WERI-Rb-1 (cell line): ENCODE data around the gene POU6F2.

ENCODE experiments used
- DNase-seq: peaks from one replicate; pipeline ENCODE4 v3.0.0-alpha.2; 2020
- H3K27ac ChIP-seq: fragments of 250-450 bp; sonication (Bioruptor Pico); 2 replicates; pipeline ENCODE4 v1.5.1; 2020; ENCODE audit warnings: mild to moderate bottlenecking, moderate library complexity
- H3K27me3 ChIP-seq: fragments of 250-450 bp; sonication (Bioruptor Pico); 2 replicates; pipeline ENCODE4 v1.5.1; 2021; ENCODE audit warnings: mild to moderate bottlenecking, low read depth, moderate library complexity; ENCODE audit not compliant: insufficient read depth, severe bottlenecking
- H3K36me3 ChIP-seq: fragments of 250-450 bp; sonication (Bioruptor Pico); 2 replicates; pipeline ENCODE4 v1.5.1; 2020; ENCODE audit warnings: mild to moderate bottlenecking, moderate library complexity
- H3K4me3 ChIP-seq: 2 replicates; pipeline ENCODE4 v1.5.1; 2011; ENCODE audit warnings: low read depth, mild to moderate bottlenecking, control low read depth, low read length
- H3K9me3 ChIP-seq: fragments of 250-450 bp; sonication (Bioruptor Pico); 2 replicates; pipeline ENCODE4 v1.5.1; 2021; ENCODE audit warnings: mild to moderate bottlenecking, moderate library complexity; ENCODE audit not compliant: severe bottlenecking
- TF ChIP-seq, protein P1 (sequence below): IDR thresholded peaks from 2 replicates; pipeline ENCODE4 v1.5.1; 2011; ENCODE audit warnings: low read depth, mild to moderate bottlenecking, control low read depth, inconsistent platforms, low read length

POU6F2 gene

DNA sequence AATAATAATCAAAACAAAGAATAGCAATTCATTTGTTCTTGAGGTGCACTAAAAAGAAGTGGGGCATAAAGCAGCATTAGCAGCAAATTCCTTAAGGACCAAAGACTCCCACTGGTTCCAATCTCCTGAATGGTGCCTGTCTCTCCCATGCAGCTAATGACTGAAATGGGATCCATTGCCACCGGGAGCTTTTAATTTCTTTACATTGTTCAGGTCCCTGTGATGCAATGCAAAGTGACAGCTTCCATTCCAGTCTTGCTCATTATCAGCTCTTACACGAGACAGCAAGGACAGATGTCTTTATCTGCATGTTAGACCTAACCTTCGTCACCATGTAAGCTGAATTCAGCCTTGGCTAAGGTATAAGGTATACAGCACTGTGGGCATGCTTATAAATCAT, 148.1 kb downstream of the POU6F2 start:
- TF ChIP-seq, protein P1, sequence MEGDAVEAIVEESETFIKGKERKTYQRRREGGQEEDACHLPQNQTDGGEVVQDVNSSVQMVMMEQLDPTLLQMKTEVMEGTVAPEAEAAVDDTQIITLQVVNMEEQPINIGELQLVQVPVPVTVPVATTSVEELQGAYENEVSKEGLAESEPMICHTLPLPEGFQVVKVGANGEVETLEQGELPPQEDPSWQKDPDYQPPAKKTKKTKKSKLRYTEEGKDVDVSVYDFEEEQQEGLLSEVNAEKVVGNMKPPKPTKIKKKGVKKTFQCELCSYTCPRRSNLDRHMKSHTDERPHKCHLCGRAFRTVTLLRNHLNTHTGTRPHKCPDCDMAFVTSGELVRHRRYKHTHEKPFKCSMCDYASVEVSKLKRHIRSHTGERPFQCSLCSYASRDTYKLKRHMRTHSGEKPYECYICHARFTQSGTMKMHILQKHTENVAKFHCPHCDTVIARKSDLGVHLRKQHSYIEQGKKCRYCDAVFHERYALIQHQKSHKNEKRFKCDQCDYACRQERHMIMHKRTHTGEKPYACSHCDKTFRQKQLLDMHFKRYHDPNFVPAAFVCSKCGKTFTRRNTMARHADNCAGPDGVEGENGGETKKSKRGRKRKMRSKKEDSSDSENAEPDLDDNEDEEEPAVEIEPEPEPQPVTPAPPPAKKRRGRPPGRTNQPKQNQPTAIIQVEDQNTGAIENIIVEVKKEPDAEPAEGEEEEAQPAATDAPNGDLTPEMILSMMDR = no peak
- DNase-seq = no peak
- no peak overlapping the region for H3K4me3 ChIP-seq
- no peaks in the 10 kb centered on the region for H3K36me3 ChIP-seq
- no peaks in the 10 kb centered on the region for H3K9me3 ChIP-seq
- no peaks in the 10 kb centered on the region for H3K27me3 ChIP-seq
- H3K27ac ChIP-seq = no peak overlapping the region

DNA sequence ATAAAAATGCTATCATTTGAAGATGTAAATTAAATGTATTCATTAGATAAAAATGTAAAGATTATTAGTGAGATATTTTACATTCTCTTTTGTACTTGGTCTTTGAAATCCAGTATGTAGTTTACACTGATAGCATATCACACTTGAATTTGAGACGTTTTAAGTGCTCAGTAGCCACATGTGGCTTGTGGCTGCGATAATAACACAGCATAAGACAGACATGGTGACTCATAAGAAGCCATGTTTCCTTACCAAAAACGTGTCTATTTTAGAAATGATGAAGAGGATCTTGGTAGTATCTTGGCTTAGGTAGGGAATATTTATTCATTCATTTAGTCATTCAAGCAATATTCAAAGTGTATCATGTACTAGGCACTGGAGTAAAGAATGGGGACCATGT, 149.3 kb downstream of the POU6F2 start:
- DNase-seq = no peak
- no peaks in the 10 kb centered on the region for H3K9me3 ChIP-seq
- TF ChIP-seq, protein P1 = no peak

DNA sequence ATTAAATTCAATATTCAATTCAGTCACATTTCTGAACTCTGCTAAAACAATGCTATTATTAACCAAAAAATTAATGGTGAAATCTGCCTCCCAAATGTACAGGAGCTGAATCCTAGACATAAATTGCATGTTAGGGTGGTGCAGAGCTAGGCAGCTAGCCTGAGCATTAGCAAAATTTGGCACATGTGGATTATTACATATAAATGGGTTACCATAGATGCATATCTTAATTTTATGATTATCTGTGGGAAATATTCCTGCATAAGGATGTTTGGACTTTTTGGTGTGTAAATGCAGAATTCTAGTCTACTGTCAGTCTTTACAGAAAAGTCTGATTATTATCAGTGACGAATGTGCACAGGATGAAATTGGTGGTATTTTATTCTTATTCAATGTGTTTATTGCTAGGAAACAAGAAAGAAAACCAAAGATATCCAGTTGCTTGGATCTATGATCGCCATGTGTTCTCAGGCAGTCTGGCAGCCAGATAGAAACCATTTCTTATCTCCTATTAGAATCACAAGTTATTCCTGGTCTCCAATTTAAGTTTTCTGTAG, 150.7 kb downstream of the POU6F2 start:
- Histone ChIP-seq H3K27me3 (no peaks in the 10 kb centered on the region), H3K36me3 (no peaks in the 10 kb centered on the region), H3K27ac (no peak overlapping the region), H3K4me3 (no peak overlapping the region), H3K9me3 (no peaks in the 10 kb centered on the region)
- no peak for DNase-seq
- TF ChIP-seq, protein P1 = no peak

More for the DNA sequence above, 149.3 kb downstream of the POU6F2 start:
- Histone ChIP-seq H3K36me3 (no peaks in the 10 kb centered on the region), H3K27me3 (no peaks in the 10 kb centered on the region), H3K27ac (no peak overlapping the region), H3K4me3 (no peak overlapping the region)

DNA sequence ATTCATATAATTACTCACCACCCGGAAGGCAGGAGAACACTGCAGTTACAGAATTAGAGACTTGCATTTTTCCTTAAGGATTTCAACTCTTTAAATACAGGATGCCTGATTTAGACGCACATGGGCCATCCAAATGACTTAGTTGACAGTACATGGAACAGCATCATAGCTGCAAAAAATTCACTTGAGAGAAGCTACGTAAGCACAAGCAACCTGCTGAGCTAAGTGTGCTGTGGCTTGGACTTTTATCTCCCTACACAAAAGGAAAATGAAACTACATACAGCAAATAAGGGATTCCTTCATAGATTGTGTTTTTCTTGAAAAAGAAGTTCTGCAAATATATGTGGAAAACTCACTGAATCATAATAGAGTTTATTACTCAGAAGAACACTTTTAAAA, 152.6 kb downstream of the POU6F2 start:
- no peak for DNase-seq
- no peak overlapping the region for H3K27ac ChIP-seq

DNA sequence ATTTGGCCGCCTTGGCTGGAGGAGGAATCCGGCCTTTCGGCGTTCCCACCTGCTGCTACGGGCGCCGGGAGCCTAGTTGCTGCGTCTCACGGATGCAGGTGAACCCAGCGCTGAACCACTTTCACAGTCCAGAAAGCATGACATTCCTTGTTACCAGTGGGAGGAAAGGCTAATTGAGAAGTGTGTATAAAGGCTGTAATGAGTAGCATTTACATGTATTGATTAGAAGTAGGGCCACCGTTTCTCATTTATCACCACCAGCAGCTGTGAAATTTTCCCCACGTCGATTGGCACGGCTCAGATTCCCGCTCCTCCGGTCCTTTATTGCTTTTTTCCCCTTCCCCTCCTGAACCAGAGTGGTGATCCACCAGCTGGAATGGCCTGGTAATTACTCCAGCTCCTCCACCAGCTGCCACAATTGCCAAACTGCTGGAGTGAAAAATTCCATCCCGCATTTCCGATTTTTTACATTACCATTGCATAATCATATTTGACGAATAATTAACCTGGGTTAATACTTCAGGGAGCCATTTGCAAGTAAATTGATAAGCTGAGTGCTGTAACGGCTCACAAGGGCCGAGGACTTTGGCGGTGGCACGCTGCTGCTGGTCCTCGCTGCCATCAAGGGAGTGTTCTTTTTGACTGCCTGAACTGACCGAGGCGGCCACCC, 153.3 kb downstream of the POU6F2 start:
- Histone ChIP-seq H3K36me3 (no peaks in the 10 kb centered on the region), H3K9me3 (no peaks in the 10 kb centered on the region), H3K4me3 (no peak overlapping the region), H3K27ac (no peak overlapping the region), H3K27me3 (no peaks in the 10 kb centered on the region)
- DNase-seq = no peak
- TF ChIP-seq, protein P1 = no peak

More for the DNA sequence above, 152.6 kb downstream of the POU6F2 start:
- no peaks in the 10 kb centered on the region for H3K9me3 ChIP-seq
- H3K4me3 ChIP-seq = no peak overlapping the region
- H3K27me3 ChIP-seq = no peaks in the 10 kb centered on the region
- no peaks in the 10 kb centered on the region for H3K36me3 ChIP-seq
- TF ChIP-seq, protein P1 = no peak

DNA sequence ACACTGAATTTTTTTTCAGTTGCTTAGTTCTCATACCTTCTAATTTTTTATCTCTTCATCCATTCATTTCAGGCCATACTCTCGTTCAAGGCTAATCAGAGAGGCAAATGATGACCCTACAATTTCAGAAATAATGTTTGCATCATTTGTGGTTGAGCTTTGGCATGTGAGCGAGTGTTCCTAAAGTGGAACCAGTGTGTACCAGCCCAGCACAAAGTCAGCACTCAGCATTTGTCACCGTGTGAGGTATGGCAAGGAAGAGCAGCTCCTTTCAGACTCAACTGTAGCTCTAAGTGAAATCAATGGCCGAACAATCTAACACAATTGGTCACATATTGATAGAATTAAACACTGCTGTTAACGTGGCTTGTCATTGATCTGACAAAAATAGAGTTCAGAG, 154.6 kb downstream of the POU6F2 start:
- Histone ChIP-seq H3K4me3 (no peak overlapping the region), H3K36me3 (no peaks in the 10 kb centered on the region), H3K27me3 (no peaks in the 10 kb centered on the region), H3K9me3 (no peaks in the 10 kb centered on the region), H3K27ac (no peak overlapping the region)
- no peak for DNase-seq
- TF ChIP-seq, protein P1 = no peak
